WTC11 (cell line): ENCODE measurements around the gene CEP85. TPM values are rescaled to one million over a fixed set of nuclear protein-coding genes. Genes with fewer than 3 reads are reported as not detected.

Experiments
- ATAC-seq: fragments of 200-7000 bp; cut with Tn5 transposase; 2 replicates; pipeline ENCODE4 v1.10.0; 2021; ENCODE audit warnings: mild to moderate bottlenecking, moderate library complexity
- CTCF ChIA-PET: fragments of 300-600 bp; sonication (Branson Sonifier 250); formaldehyde crosslinking; loops from one replicate; lab custom pipeline; 2021; ENCODE audit warnings: antibody characterized with exemption; lab: Charles Lee
- POLR2A ChIA-PET: fragments of 350-600 bp; sonication (Branson Sonifier 250); formaldehyde crosslinking; loops from one replicate; lab custom pipeline; 2021; ENCODE audit warnings: antibody characterized with exemption; lab: Charles Lee
- DNase-seq: peaks from one replicate; pipeline ENCODE4 v3.0.0; 2021; ENCODE audit warnings: low spot score
- H3K27ac Mint-ChIP-seq: 2 replicates; pipeline ENCODE4 v1.8.0; 2021; ENCODE audit warnings: mixed read lengths
- H3K27me3 Mint-ChIP-seq: 2 replicates; pipeline ENCODE4 v1.8.0; 2021; ENCODE audit warnings: low read depth, mild to moderate bottlenecking, moderate library complexity, mixed read lengths
- H3K36me3 Mint-ChIP-seq: 2 replicates; pipeline ENCODE4 v1.8.0; 2021; ENCODE audit warnings: mixed read lengths
- H3K4me1 Mint-ChIP-seq: 2 replicates; pipeline ENCODE4 v1.8.0; 2022; ENCODE audit warnings: mixed read lengths
- H3K4me3 Mint-ChIP-seq: 2 replicates; pipeline ENCODE4 v1.8.0; 2021; ENCODE audit warnings: mild to moderate bottlenecking, moderate library complexity, mixed read lengths
- H3K9me3 Mint-ChIP-seq: 2 replicates; pipeline ENCODE4 v1.8.0; 2021; ENCODE audit warnings: mixed read lengths
- CBFB ChIP-seq: sonication (generic); formaldehyde crosslinking; IDR thresholded peaks from 2 replicates; pipeline ENCODE4 v1.8.1; 2022; ENCODE audit warnings: mild to moderate bottlenecking, low read depth, missing genetic modification reagents
- CREB1 ChIP-seq: sonication (generic); formaldehyde crosslinking; IDR thresholded peaks from 2 replicates; pipeline ENCODE4 v1.8.0; 2023; ENCODE audit warnings: mild to moderate bottlenecking, missing genetic modification reagents
- ESRRA ChIP-seq: sonication (generic); formaldehyde crosslinking; IDR thresholded peaks from 2 replicates; pipeline ENCODE4 v1.8.1; 2022; ENCODE audit warnings: mild to moderate bottlenecking, missing genetic modification reagents, borderline replicate concordance
- ETV6 ChIP-seq: sonication (generic); formaldehyde crosslinking; IDR thresholded peaks from 2 replicates; pipeline ENCODE4 v1.8.1; 2022; ENCODE audit warnings: mild to moderate bottlenecking, missing genetic modification reagents
- JUN ChIP-seq: sonication (generic); formaldehyde crosslinking; IDR thresholded peaks from 2 replicates; pipeline ENCODE4 v1.8.0; 2023; ENCODE audit warnings: mild to moderate bottlenecking, missing genetic modification reagents
- MYBL2 ChIP-seq: sonication (generic); formaldehyde crosslinking; IDR thresholded peaks from 2 replicates; pipeline ENCODE4 v1.8.1; 2023; ENCODE audit warnings: mild to moderate bottlenecking, moderate library complexity, missing genetic modification reagents
- NFATC4 ChIP-seq: fragments of 250-450 bp; sonication (Bioruptor Pico); IDR thresholded peaks from 2 replicates; pipeline ENCODE4 v1.9.0; 2021; ENCODE audit warnings: mild to moderate bottlenecking
- NFE2L1 ChIP-seq: sonication (generic); formaldehyde crosslinking; IDR thresholded peaks from 2 replicates; pipeline ENCODE4 v1.8.1; 2023; ENCODE audit warnings: missing genetic modification reagents
- NR2C2 ChIP-seq: sonication (generic); formaldehyde crosslinking; IDR thresholded peaks from 2 replicates; pipeline ENCODE4 v1.8.0; 2022; ENCODE audit warnings: mild to moderate bottlenecking, missing genetic modification reagents
- OVOL2 ChIP-seq: fragments of 250-450 bp; sonication (Bioruptor Pico); IDR thresholded peaks from 2 replicates; pipeline ENCODE4 v1.9.0; 2021; ENCODE audit warnings: mild to moderate bottlenecking, borderline replicate concordance
- RORB ChIP-seq: fragments of 250-450 bp; sonication (Bioruptor Pico); IDR thresholded peaks from 2 replicates; pipeline ENCODE4 v1.9.0; 2021; ENCODE audit warnings: mild to moderate bottlenecking
- TEAD1 ChIP-seq: sonication (generic); formaldehyde crosslinking; IDR thresholded peaks from 2 replicates; pipeline ENCODE4 v1.8.0; 2022; ENCODE audit warnings: mild to moderate bottlenecking, missing genetic modification reagents
- TEAD4 ChIP-seq: sonication (generic); formaldehyde crosslinking; IDR thresholded peaks from 2 replicates; pipeline ENCODE4 v1.8.0; 2022; ENCODE audit warnings: mild to moderate bottlenecking, missing genetic modification reagents
- TP53 ChIP-seq: sonication (generic); formaldehyde crosslinking; IDR thresholded peaks from 2 replicates; pipeline ENCODE4 v1.8.1; 2023; ENCODE audit warnings: mild to moderate bottlenecking, missing genetic modification reagents
- ZBTB21 ChIP-seq: sonication (generic); formaldehyde crosslinking; IDR thresholded peaks from 2 replicates; pipeline ENCODE4 v1.8.1; 2023; ENCODE audit warnings: mild to moderate bottlenecking, missing genetic modification reagents, borderline replicate concordance
- ZNF232 ChIP-seq: sonication (generic); formaldehyde crosslinking; IDR thresholded peaks from 2 replicates; pipeline ENCODE4 v1.8.0; 2022; ENCODE audit warnings: mild to moderate bottlenecking, missing genetic modification reagents
- ZNF396 ChIP-seq: fragments of 250-450 bp; sonication (Bioruptor Pico); IDR thresholded peaks from 2 replicates; pipeline ENCODE4 v1.8.0; 2021; ENCODE audit warnings: mild to moderate bottlenecking, moderate library complexity, borderline replicate concordance
- ZNF416 ChIP-seq: fragments of 250-450 bp; sonication (Bioruptor Pico); IDR thresholded peaks from 2 replicates; pipeline ENCODE4 v1.9.0; 2021; ENCODE audit warnings: mild to moderate bottlenecking, inconsistent platforms
- total RNA-seq: library from RNA; stranded (reverse); gene quantifications from 3 replicates; pipeline ENCODE4 v1.2.3, GENCODE V29; 2021
- TF ChIP-seq, protein P1 (sequence below): sonication (generic); formaldehyde crosslinking; IDR thresholded peaks from 2 replicates; pipeline ENCODE4 v1.8.1; 2022; ENCODE audit warnings: missing genetic modification reagents, borderline replicate concordance
- TF ChIP-seq, protein P2 (sequence below): fragments of 250-450 bp; sonication (Bioruptor Pico); IDR thresholded peaks from 2 replicates; pipeline ENCODE4 v1.9.0; 2021; ENCODE audit warnings: mild to moderate bottlenecking, borderline replicate concordance
- TF ChIP-seq, protein P3 (sequence below): sonication (generic); formaldehyde crosslinking; IDR thresholded peaks from 2 replicates; pipeline ENCODE4 v1.8.0; 2022; ENCODE audit warnings: mild to moderate bottlenecking, missing genetic modification reagents
- TF ChIP-seq, protein P4 (sequence below): sonication (generic); formaldehyde crosslinking; IDR thresholded peaks from 2 replicates; pipeline ENCODE4 v1.8.1; 2023; ENCODE audit warnings: mild to moderate bottlenecking, missing genetic modification reagents, moderate library complexity
- TF ChIP-seq, protein P5 (sequence below): sonication (generic); formaldehyde crosslinking; IDR thresholded peaks from 2 replicates; pipeline ENCODE4 v1.8.1; 2022; ENCODE audit warnings: mild to moderate bottlenecking, moderate library complexity, missing genetic modification reagents
- TF ChIP-seq, protein P6 (sequence below): sonication (generic); formaldehyde crosslinking; IDR thresholded peaks from 2 replicates; pipeline ENCODE4 v1.8.0; 2023; ENCODE audit warnings: missing genetic modification reagents

Gene CEP85
- total RNA-seq, 1 experiment from 2014 or later, result 40.8 TPM

GRCh38 chr1:26218906-26219494, 15.0 kb upstream of the CEP85 start:
- DNase-seq (no peak), ATAC-seq (no peak)
- H3K9me3 Mint-ChIP-seq, result no peaks in the 10 kb centered on the region
- H3K27ac Mint-ChIP-seq, result no peak overlapping the region
- ChIA-PET CTCF (interaction anchor here (1.8 to 2.2 kb wide), 2 partner anchors 29 to 61 kb away, joined by 4 to 5 read pairs; partner anchors contain the start of genes CATSPER4 and SH3BGRL3), POLR2A (no interaction called here)
- H3K4me1 Mint-ChIP-seq, result peaks cover 6% of the 10 kb centered on the region
- no peaks in the 10 kb centered on the region for H3K36me3 Mint-ChIP-seq
- no peak for TF ChIP-seq OVOL2 (CRISPR knock-in tag)
- TF ChIP-seq TEAD4 (CRISPR knock-in tag), result no peak
- no peak for TF ChIP-seq JUN
- no peak for TF ChIP-seq ESRRA (CRISPR knock-in tag)
- TF ChIP-seq CBFB (CRISPR knock-in tag), result no peak
- no peak for TF ChIP-seq TP53 (CRISPR knock-in tag)
- TF ChIP-seq NFATC4 (CRISPR knock-in tag), result no peak
- no peak for TF ChIP-seq ZNF416 (CRISPR knock-in tag)
- TF ChIP-seq, protein P1, sequence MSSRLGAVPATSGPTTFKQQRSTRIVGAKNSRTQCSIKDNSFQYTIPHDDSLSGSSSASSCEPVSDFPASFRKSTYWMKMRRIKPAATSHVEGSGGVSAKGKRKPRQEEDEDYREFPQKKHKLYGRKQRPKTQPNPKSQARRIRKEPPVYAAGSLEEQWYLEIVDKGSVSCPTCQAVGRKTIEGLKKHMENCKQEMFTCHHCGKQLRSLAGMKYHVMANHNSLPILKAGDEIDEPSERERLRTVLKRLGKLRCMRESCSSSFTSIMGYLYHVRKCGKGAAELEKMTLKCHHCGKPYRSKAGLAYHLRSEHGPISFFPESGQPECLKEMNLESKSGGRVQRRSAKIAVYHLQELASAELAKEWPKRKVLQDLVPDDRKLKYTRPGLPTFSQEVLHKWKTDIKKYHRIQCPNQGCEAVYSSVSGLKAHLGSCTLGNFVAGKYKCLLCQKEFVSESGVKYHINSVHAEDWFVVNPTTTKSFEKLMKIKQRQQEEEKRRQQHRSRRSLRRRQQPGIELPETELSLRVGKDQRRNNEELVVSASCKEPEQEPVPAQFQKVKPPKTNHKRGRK (CRISPR knock-in tag), result no peak
- TF ChIP-seq RORB, result no peak
- TF ChIP-seq ETV6 (CRISPR knock-in tag), result no peak
- TF ChIP-seq ZBTB21, result no peak
- TF ChIP-seq, protein P2, sequence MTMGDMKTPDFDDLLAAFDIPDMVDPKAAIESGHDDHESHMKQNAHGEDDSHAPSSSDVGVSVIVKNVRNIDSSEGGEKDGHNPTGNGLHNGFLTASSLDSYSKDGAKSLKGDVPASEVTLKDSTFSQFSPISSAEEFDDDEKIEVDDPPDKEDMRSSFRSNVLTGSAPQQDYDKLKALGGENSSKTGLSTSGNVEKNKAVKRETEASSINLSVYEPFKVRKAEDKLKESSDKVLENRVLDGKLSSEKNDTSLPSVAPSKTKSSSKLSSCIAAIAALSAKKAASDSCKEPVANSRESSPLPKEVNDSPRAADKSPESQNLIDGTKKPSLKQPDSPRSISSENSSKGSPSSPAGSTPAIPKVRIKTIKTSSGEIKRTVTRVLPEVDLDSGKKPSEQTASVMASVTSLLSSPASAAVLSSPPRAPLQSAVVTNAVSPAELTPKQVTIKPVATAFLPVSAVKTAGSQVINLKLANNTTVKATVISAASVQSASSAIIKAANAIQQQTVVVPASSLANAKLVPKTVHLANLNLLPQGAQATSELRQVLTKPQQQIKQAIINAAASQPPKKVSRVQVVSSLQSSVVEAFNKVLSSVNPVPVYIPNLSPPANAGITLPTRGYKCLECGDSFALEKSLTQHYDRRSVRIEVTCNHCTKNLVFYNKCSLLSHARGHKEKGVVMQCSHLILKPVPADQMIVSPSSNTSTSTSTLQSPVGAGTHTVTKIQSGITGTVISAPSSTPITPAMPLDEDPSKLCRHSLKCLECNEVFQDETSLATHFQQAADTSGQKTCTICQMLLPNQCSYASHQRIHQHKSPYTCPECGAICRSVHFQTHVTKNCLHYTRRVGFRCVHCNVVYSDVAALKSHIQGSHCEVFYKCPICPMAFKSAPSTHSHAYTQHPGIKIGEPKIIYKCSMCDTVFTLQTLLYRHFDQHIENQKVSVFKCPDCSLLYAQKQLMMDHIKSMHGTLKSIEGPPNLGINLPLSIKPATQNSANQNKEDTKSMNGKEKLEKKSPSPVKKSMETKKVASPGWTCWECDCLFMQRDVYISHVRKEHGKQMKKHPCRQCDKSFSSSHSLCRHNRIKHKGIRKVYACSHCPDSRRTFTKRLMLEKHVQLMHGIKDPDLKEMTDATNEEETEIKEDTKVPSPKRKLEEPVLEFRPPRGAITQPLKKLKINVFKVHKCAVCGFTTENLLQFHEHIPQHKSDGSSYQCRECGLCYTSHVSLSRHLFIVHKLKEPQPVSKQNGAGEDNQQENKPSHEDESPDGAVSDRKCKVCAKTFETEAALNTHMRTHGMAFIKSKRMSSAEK (CRISPR knock-in tag), result no peak
- TF ChIP-seq, protein P3, sequence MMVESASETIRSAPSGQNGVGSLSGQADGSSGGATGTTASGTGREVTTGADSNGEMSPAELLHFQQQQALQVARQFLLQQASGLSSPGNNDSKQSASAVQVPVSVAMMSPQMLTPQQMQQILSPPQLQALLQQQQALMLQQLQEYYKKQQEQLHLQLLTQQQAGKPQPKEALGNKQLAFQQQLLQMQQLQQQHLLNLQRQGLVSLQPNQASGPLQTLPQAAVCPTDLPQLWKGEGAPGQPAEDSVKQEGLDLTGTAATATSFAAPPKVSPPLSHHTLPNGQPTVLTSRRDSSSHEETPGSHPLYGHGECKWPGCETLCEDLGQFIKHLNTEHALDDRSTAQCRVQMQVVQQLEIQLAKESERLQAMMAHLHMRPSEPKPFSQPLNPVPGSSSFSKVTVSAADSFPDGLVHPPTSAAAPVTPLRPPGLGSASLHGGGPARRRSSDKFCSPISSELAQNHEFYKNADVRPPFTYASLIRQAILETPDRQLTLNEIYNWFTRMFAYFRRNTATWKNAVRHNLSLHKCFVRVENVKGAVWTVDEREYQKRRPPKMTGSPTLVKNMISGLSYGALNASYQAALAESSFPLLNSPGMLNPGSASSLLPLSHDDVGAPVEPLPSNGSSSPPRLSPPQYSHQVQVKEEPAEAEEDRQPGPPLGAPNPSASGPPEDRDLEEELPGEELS (CRISPR knock-in tag), result no peak
- TF ChIP-seq, all 79 proteins: peak for 0
- no peak overlapping the region for H3K4me3 Mint-ChIP-seq
- peaks cover 4% of the 10 kb centered on the region for H3K27me3 Mint-ChIP-seq

GRCh38 chr1:26220199-26220912, 13.6 kb upstream of the CEP85 start:
- Mint-ChIP-seq H3K9me3 (no peaks in the 10 kb centered on the region), H3K4me1 (peaks cover 10% of the 10 kb centered on the region), H3K4me3 (no peak overlapping the region), H3K27me3 (peaks cover 16% of the 10 kb centered on the region), H3K27ac (no peak overlapping the region), H3K36me3 (no peaks in the 10 kb centered on the region)
- DNase-seq (no peak), ATAC-seq (no peak)
- ChIA-PET POLR2A (no interaction called here), CTCF (interaction anchor here (0.8 to 2.2 kb wide), 6 partner anchors 13 to 59 kb away, joined by 4 to 10 read pairs (median 4); partner anchors contain the start of genes CATSPER4, CEP85, SH3BGRL3 and ZNF593)
- TF ChIP-seq, protein P4, sequence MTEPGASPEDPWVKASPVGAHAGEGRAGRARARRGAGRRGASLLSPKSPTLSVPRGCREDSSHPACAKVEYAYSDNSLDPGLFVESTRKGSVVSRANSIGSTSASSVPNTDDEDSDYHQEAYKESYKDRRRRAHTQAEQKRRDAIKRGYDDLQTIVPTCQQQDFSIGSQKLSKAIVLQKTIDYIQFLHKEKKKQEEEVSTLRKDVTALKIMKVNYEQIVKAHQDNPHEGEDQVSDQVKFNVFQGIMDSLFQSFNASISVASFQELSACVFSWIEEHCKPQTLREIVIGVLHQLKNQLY (CRISPR knock-in tag), result no peak
- TF ChIP-seq, protein P5, sequence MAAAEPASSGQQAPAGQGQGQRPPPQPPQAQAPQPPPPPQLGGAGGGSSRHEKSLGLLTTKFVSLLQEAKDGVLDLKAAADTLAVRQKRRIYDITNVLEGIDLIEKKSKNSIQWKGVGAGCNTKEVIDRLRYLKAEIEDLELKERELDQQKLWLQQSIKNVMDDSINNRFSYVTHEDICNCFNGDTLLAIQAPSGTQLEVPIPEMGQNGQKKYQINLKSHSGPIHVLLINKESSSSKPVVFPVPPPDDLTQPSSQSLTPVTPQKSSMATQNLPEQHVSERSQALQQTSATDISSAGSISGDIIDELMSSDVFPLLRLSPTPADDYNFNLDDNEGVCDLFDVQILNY (CRISPR knock-in tag), result no peak
- TF ChIP-seq NR2C2 (CRISPR knock-in tag) (no peak), MYBL2 (CRISPR knock-in tag) (no peak), TEAD1 (CRISPR knock-in tag) (no peak), ZNF396 (CRISPR knock-in tag) (no peak), CREB1 (no peak), NFE2L1 (CRISPR knock-in tag) (no peak), ZNF232 (no peak)
- TF ChIP-seq, protein P6, sequence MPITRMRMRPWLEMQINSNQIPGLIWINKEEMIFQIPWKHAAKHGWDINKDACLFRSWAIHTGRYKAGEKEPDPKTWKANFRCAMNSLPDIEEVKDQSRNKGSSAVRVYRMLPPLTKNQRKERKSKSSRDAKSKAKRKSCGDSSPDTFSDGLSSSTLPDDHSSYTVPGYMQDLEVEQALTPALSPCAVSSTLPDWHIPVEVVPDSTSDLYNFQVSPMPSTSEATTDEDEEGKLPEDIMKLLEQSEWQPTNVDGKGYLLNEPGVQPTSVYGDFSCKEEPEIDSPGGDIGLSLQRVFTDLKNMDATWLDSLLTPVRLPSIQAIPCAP (CRISPR knock-in tag), result no peak
